K562 (cell line): ENCODE data around the gene GATAD2B. TPM values are rescaled to one million over a fixed set of nuclear protein-coding genes. Genes with fewer than 3 reads are reported as not detected.
A peak's percentile ranks its signal among the peaks of the same experiment; 100 is the strongest.

Source experiments
- CREB1 ChIP-seq, 2 experiments: sonication (generic) in 1 of 2; formaldehyde crosslinking in 1 of 2; IDR thresholded peaks; 2 replicates each; pipeline versions ENCODE4 v1.6.1 to v1.8.0; 2012 to 2022; ENCODE audit warnings: inconsistent platforms in 1 of 2, mild to moderate bottlenecking in 1 of 2, missing genetic modification reagents in 1 of 2, moderate library complexity in 1 of 2
- ESRRA ChIP-seq: fragments of 450-650 bp; IDR thresholded peaks from 2 replicates; pipeline ENCODE4 v1.6.1; 2014; ENCODE audit warnings: low read depth, mild to moderate bottlenecking, moderate library complexity, borderline replicate concordance
- ETV5 ChIP-seq: sonication (generic); formaldehyde crosslinking; IDR thresholded peaks from 2 replicates; pipeline ENCODE4 v1.4.0; 2020; ENCODE audit warnings: low read depth, mild to moderate bottlenecking, missing genetic modification reagents
- GABPA ChIP-seq: fragments of 200-800 bp; sonication (Bioruptor generic); conservative IDR thresholded peaks from 2 replicates; pipeline ENCODE4 v1.6.1; 2016; ENCODE audit warnings: low read depth, missing genetic modification characterization, missing compliant biosample characterization
- MAFG ChIP-seq: fragments of 450-650 bp; conservative IDR thresholded peaks from 2 replicates; pipeline ENCODE4 v1.6.1; 2016; ENCODE audit warnings: missing genetic modification characterization, missing compliant biosample characterization
- PCBP2 ChIP-seq: fragments of 200-400 bp; formaldehyde crosslinking; IDR thresholded peaks from 2 replicates; pipeline ENCODE4 v1.6.1; 2018; ENCODE audit warnings: low read length, low read depth, mild to moderate bottlenecking, moderate library complexity; ENCODE audit not compliant: poor library complexity, severe bottlenecking
- TAF9B ChIP-seq: fragments of 450-650 bp; IDR thresholded peaks from 2 replicates; pipeline ENCODE4 v1.6.1; 2018; ENCODE audit warnings: mild to moderate bottlenecking; ENCODE audit not compliant: partially characterized antibody
- ZFP1 ChIP-seq: fragments of 450-650 bp; formaldehyde crosslinking; IDR thresholded peaks from 2 replicates; pipeline ENCODE4 v1.4.0; 2020; ENCODE audit warnings: mild to moderate bottlenecking, mixed read lengths
- ZFPM2 ChIP-seq: fragments of 250-450 bp; sonication (Bioruptor Pico); IDR thresholded peaks from 2 replicates; pipeline ENCODE4 v1.5.1; 2022; ENCODE audit warnings: mild to moderate bottlenecking
- ZNF311 ChIP-seq: fragments of 250-450 bp; sonication (Bioruptor Pico); IDR thresholded peaks from 2 replicates; pipeline ENCODE4 v1.4.0; 2020; ENCODE audit warnings: mild to moderate bottlenecking, moderate library complexity
- ZNF57 ChIP-seq: fragments of 450-650 bp; formaldehyde crosslinking; IDR thresholded peaks from 2 replicates; pipeline ENCODE4 v1.4.0; 2020; ENCODE audit warnings: mild to moderate bottlenecking, moderate library complexity
- ZNF668 ChIP-seq: fragments of 250-450 bp; sonication (Bioruptor Pico); IDR thresholded peaks from 2 replicates; pipeline ENCODE4 v1.8.0; 2022; ENCODE audit warnings: mild to moderate bottlenecking, inconsistent platforms
- polyA plus RNA-seq, 8 experiments: library from polyadenylated mRNA; depleted of rRNA in 4 of 8; stranded (reverse) in 5 of 8; unstranded in 3 of 8; fragments of >200 nt; fragmentation: Nextera tagmentation in 2 of 8; fragmentation: Illumina TruSeq in 1 of 8; extraction: Ambion mirVana in 2 of 8; extraction: Trizol in 1 of 8; gene quantifications; 2 replicates each; pipeline versions ENCODE4 v1.2.1 to v1.2.3, GENCODE V29; 2011 to 2014; ENCODE audit warnings: inconsistent platforms in 1 of 8, missing spikeins in 1 of 8
- total RNA-seq, 7 experiments: library from RNA; depleted of rRNA in 6 of 7; stranded (reverse); fragments of >200 nt in 6 of 7; fragmentation: Illumina TruSeq in 2 of 7; extraction: Trizol in 2 of 7; gene quantifications; 2 replicates each; pipeline versions ENCODE4 v1.2.1 to v1.2.3, GENCODE V29; 2011 to 2021; ENCODE audit warnings: low replicate concordance in 1 of 7
- TF ChIP-seq, protein P1 (sequence below), 2 experiments: fragments of 450-650 bp in 1 of 2; sonication (generic) in 1 of 2; formaldehyde crosslinking in 1 of 2; IDR thresholded peaks; 2 replicates each; pipeline versions ENCODE4 v1.7.1 to v1.9.0; 2016 to 2022; ENCODE audit warnings: inconsistent platforms in 1 of 2, mild to moderate bottlenecking in 1 of 2, missing genetic modification reagents in 1 of 2
- TF ChIP-seq, protein P2 (sequence below): sonication (generic); formaldehyde crosslinking; IDR thresholded peaks from 2 replicates; pipeline ENCODE4 v1.8.0; 2022; ENCODE audit warnings: mild to moderate bottlenecking, missing genetic modification reagents

The GATAD2B gene
- total and polyA plus RNA-seq, 9 of the 15 experiments (the other 6 are each of a cell fraction or from before 2014, with no cell fraction given): 1.5 to 40.2 (median 4.9) TPM

DNA sequence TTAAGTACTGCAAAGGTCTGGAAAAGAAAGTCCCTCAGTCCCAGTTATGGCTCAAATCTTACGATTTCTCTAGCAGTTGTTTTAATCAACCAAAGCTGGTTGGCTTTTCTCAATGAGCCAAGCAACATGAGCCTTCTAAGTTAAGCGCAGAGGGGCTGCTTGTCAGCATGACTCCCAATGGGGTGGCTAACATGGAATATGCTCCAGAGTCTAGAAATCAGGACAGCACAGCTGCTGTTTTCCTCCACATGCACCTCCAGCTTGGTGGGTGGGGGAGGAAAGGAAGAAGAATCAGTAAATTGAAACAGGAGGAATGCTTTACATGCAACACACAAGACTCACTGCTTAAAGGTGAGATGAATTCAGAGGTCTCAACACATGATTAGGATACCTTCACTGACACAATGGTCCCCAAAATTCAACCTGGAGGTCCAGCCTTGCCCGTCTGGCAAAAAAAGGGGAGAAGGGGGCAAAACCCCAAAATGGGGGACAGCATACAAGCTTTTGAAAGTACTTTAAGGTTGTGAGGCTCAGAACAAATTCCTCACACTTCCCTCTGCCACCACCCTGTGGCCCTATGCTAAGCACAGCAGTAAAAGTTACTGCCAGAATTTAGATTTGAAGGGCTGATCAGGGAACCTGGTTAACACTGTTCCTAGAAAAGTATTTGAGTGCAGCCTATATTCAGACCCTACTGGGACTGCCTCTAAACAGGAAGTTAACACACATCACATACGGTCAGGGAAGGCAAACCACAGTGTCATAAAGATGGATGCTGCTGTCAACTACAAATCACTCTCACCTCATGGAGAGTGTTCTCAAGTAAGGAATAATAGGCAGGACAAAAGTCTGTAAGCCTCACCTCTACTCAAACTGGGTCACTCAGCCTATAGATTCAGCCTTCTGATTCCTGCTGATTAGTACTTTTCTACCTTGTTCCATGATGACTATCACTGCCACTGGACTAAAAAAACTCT is 2.6 kb downstream of the GATAD2B start (continued):
- TF ChIP-seq, protein P1, sequence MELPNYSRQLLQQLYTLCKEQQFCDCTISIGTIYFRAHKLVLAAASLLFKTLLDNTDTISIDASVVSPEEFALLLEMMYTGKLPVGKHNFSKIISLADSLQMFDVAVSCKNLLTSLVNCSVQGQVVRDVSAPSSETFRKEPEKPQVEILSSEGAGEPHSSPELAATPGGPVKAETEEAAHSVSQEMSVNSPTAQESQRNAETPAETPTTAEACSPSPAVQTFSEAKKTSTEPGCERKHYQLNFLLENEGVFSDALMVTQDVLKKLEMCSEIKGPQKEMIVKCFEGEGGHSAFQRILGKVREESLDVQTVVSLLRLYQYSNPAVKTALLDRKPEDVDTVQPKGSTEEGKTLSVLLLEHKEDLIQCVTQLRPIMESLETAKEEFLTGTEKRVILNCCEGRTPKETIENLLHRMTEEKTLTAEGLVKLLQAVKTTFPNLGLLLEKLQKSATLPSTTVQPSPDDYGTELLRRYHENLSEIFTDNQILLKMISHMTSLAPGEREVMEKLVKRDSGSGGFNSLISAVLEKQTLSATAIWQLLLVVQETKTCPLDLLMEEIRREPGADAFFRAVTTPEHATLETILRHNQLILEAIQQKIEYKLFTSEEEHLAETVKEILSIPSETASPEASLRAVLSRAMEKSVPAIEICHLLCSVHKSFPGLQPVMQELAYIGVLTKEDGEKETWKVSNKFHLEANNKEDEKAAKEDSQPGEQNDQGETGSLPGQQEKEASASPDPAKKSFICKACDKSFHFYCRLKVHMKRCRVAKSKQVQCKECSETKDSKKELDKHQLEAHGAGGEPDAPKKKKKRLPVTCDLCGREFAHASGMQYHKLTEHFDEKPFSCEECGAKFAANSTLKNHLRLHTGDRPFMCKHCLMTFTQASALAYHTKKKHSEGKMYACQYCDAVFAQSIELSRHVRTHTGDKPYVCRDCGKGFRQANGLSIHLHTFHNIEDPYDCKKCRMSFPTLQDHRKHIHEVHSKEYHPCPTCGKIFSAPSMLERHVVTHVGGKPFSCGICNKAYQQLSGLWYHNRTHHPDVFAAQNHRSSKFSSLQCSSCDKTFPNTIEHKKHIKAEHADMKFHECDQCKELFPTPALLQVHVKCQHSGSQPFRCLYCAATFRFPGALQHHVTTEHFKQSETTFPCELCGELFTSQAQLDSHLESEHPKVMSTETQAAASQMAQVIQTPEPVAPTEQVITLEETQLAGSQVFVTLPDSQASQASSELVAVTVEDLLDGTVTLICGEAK (IDR thresholded peaks at IDR 0.05): 0 out of 2 replicates have a peak, but pooled peaks have one; percentile 40
- TF ChIP-seq, protein P1 (CRISPR knock-in tag; IDR thresholded peaks at IDR 0.05): no peak
- no peak for TF ChIP-seq CREB1 (IDR thresholded peaks at IDR 0.05)
- no peak for TF ChIP-seq CREB1 (CRISPR knock-in tag; IDR thresholded peaks at IDR 0.05)
- no peak for TF ChIP-seq ZFP1 (CRISPR knock-in tag)
- no peak; the same call in 1 of the 2 replicates for TF ChIP-seq MAFG
- no peak for TF ChIP-seq ZNF311
- peak; percentile 43 for TF ChIP-seq TAF9B
- peak; percentile 63; the same call in 1 of the 2 replicates for TF ChIP-seq ESRRA
- no peak for TF ChIP-seq ZFPM2 (CRISPR knock-in tag)
- TF ChIP-seq ZNF668 (CRISPR knock-in tag): no peak
- no peak for TF ChIP-seq PCBP2
- TF ChIP-seq, protein P2, sequence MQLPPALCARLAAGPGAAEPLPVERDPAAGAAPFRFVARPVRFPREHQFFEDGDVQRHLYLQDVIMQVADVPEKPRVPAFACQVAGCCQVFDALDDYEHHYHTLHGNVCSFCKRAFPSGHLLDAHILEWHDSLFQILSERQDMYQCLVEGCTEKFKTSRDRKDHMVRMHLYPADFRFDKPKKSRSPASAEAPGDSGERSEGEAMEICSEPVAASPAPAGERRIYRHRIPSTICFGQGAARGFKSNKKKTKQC: no peak
- TF ChIP-seq ZNF57 (CRISPR knock-in tag): no peak
- peak; percentile 65 for TF ChIP-seq GABPA (tag)
- peak; percentile 63; the same call in 1 of the 2 replicates for TF ChIP-seq ETV5
